GM12874 (cell line): ENCODE results near the gene FBXO2.

Experiments used
- CTCF ChIP-seq: IDR thresholded peaks from 2 replicates; pipeline ENCODE4 v1.5.1; 2011; ENCODE audit warnings: low read depth, mild to moderate bottlenecking, control low read depth, low read length, moderate library complexity; ENCODE audit not compliant: insufficient read depth

Gene FBXO2

GRCh38 chr1:11645670-11646265 is 8.5 kb downstream of the FBXO2 start:
- peak; percentile 80 for TF ChIP-seq CTCF

GRCh38 chr1:11645270-11645669 is 9.0 kb downstream of the FBXO2 start:
- no peak for TF ChIP-seq CTCF

DNA sequence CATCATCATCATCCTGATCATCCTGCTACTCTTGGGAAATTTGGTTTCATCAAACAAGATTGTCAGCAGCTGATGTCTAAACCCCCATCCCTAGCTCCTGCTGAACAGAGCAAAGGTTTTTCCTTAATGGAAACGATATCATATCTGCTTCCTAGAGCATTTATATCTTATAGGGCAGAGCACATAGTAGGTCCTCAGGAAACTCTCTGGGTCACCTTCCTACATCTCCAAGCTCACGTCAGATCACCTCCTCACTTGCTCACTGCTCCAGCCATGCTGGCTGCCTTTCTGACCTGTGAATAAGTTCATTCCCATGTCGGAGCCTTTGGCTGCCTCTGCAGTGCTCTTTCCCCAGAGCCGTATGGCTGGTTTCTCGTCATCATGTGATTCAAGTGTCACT is 10.4 kb downstream of the FBXO2 start:
- no peak for TF ChIP-seq CTCF

DNA sequence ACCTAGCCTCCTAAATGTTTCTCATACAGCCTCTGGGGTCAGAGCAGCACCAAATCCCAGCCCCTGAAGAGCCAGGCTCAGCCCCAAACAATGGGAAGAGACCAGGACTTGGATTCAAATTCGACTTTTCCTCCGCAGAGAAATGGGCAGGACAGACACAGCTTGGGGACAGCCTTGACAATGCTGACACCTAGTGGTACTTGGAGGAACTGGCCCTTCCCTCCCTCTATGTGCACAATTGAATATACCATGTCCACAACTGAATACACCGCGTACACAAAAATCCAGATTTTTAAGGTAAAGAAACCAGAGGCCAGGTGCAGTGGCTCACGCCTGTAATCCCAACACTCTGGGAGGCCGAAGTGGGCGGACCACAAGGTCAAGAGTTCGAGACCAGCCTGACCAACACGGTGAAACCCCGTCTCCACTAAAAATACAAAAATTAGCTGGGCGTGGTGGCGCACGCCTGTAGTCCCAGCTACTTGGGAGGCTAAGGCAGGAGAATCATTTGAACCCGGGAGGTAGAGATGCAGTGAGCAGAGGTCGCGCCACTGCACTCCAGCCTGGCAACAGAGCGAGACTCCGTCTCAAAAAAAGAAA is 11.7 kb downstream of the FBXO2 start:
- TF ChIP-seq CTCF, result peak; percentile 96

DNA sequence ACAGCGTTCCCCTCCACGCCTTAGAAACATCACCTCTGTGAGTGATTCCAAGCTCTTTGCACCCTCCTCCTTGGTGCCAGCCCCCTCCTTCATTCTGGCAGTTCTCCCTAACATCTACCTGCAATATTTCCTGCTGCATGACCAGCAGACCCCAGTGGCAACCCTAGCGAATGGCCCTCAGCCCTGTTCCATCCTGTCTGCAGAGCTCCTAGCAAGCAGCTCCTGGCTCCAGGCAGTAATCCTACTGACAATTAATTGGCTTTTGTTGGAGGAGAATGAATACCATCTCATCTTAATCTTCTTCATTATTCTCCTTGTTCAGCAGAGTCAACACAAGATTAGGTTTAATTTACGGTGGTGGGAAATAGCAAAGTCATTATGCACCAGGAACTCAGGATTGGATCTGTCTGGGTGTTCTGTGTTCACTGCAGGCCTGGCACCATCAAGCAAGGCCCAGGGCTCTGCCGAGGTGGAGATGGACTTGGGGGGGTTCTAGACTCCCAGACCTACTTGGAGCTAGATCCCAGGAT is 12.4 kb downstream of the FBXO2 start:
- TF ChIP-seq CTCF, result no peak

- TF ChIP-seq CTCF, result no peak
These were observed 13.3 kb downstream of the FBXO2 start for GRCh38 chr1:11640944-11641343.

- no peak for TF ChIP-seq CTCF
These were observed 14.1 kb downstream of the FBXO2 start for GRCh38 chr1:11640101-11640500.
